Left cardiac atrium (tissue), 4 donors: ENCODE data around the gene PPP1R16B. TPM values are rescaled to one million over a fixed set of nuclear protein-coding genes. Genes with fewer than 3 reads are reported as not detected.

Experiments
- ATAC-seq, 2 donors: fragments of 200-7000 bp; cut with Tn5 transposase; one replicate each; pipeline ENCODE4 v1.9.1; 2020; ENCODE audit warnings: mild to moderate bottlenecking in 2 of 2, moderate library complexity in 2 of 2
- DNase-seq: peaks from one replicate; pipeline ENCODE4 v3.0.0-alpha.2; 2020
- intact Hi-C, 2 donors: fragments of 100-400 bp; cut with DNase I; formaldehyde crosslinking; loops; one replicate each; pipeline versions ENCODE4 v1.14.1 to v1.15.1; 2022 to 2023
- total RNA-seq, 2 donors: library from RNA; stranded (reverse); fragmentation: NEBNext Ultra II Directional; extraction: Animal tissue kit (Norgen Biotek cat#: 25700); gene quantifications; one replicate each; pipeline ENCODE4 v1.2.1, GENCODE V29; 2021
- donor health status: DM: no; HTN: yes; CAD: no.
- donor health status: DM: no; HTN: yes; CAD: no; lungs with severe emphysema.
- donor health status: DM: yes; HTN: yes; CAD: no.
- donor health status: Dilated cardiomyopathy.

The PPP1R16B gene
- total RNA-seq, 2 donors from 2014 or later = 5.4 to 7.7 TPM

- ATAC-seq = no peak
- no peak for DNase-seq
- intact Hi-C loops = no loop called here
These were observed 9.9 kb downstream of the PPP1R16B start for GRCh38 chr20:38815446-38815845.

GRCh38 chr20:38818113-38819065 is 12.9 kb downstream of the PPP1R16B start:
- intact Hi-C loops = no loop called here
- DNase-seq (no peak), ATAC-seq (no peak)

- DNase-seq (no peak), ATAC-seq (no peak)
- intact Hi-C loops = no loop called here
These were observed 20.0 kb downstream of the PPP1R16B start for GRCh38 chr20:38825571-38825900.

- intact Hi-C loops = no loop called here
- DNase-seq = no peak
These were observed 20.6 kb downstream of the PPP1R16B start for GRCh38 chr20:38825901-38826625.

GRCh38 chr20:38827770-38828281 is 22.3 kb downstream of the PPP1R16B start:
- DNase-seq = no peak
- intact Hi-C loops = no loop called here
- ATAC-seq = peak in 1 of 2 donors; percentile 33

More at GRCh38 chr20:38825901-38826625, 20.6 kb downstream of the PPP1R16B start:
- ATAC-seq = peak in 1 of 2 donors; percentile 63

GRCh38 chr20:38828514-38829295 is 23.2 kb downstream of the PPP1R16B start:
- intact Hi-C loops = no loop called here

GRCh38 chr20:38829296-38829875 is 23.9 kb downstream of the PPP1R16B start:
- ATAC-seq (no peak), DNase-seq (no peak)
- intact Hi-C loops = no loop called here

More at GRCh38 chr20:38828514-38829295, 23.2 kb downstream of the PPP1R16B start:
- no peak for DNase-seq
- no peak for ATAC-seq

- intact Hi-C loops = no loop called here
- ATAC-seq = no peak
These were observed 24.9 kb downstream of the PPP1R16B start for GRCh38 chr20:38830356-38830755.

GRCh38 chr20:38831049-38831691 is 25.7 kb downstream of the PPP1R16B start:
- intact Hi-C loops = no loop called here
- DNase-seq (no peak), ATAC-seq (no peak)

More at GRCh38 chr20:38830356-38830755, 24.9 kb downstream of the PPP1R16B start:
- DNase-seq = no peak

GRCh38 chr20:38831995-38832620 is 26.6 kb downstream of the PPP1R16B start:
- DNase-seq (no peak), ATAC-seq (no peak)
- intact Hi-C loops = no loop called here

- DNase-seq (no peak), ATAC-seq (no peak)
- intact Hi-C loops = no loop called here
These were observed 27.8 kb downstream of the PPP1R16B start for GRCh38 chr20:38833154-38833856.

GRCh38 chr20:38833857-38834164 is 28.3 kb downstream of the PPP1R16B start:
- DNase-seq = no peak
- ATAC-seq = no peak
- intact Hi-C loops = no loop called here

GRCh38 chr20:38834868-38835267 is 29.4 kb downstream of the PPP1R16B start:
- no peak for DNase-seq
- no peak for ATAC-seq
- intact Hi-C loops = no loop called here

- ATAC-seq (no peak), DNase-seq (no peak)
- intact Hi-C loops = no loop called here
These were observed 30.3 kb downstream of the PPP1R16B start for GRCh38 chr20:38835792-38836191.

- DNase-seq = no peak
- ATAC-seq = no peak
- intact Hi-C loops = no loop called here
These were observed 31.5 kb downstream of the PPP1R16B start for GRCh38 chr20:38836991-38837390.

- ATAC-seq (no peak), DNase-seq (no peak)
- intact Hi-C loops = no loop called here
These were observed 32.8 kb downstream of the PPP1R16B start for GRCh38 chr20:38838326-38838725.

- intact Hi-C loops = no loop called here
- no peak for ATAC-seq
These were observed 34.1 kb downstream of the PPP1R16B start for GRCh38 chr20:38839563-38839962.

More at GRCh38 chr20:38839563-38839962, 34.1 kb downstream of the PPP1R16B start:
- DNase-seq = no peak
